Panc1 (cell line): ENCODE measurements around the gene RALGPS2. TPM values are rescaled to one million over a fixed set of nuclear protein-coding genes. Genes with fewer than 3 reads are reported as not detected.

Experiments used
- ATAC-seq: fragments of 200-7000 bp; cut with Tn5 transposase; 2 replicates; pipeline ENCODE4 v1.9.1; 2020; ENCODE audit warnings: mild to moderate bottlenecking, moderate library complexity
- BruUV-seq: library from RNA; stranded (reverse); fragments of 400-500 nt; replicated peaks from 2 replicates; lab custom pipeline; 2021; lab: Mats Ljungman, UMichigan
- CTCF ChIA-PET: fragments of 300-600 bp; sonication (Branson Sonifier 250); formaldehyde crosslinking; loops from one replicate; lab custom pipeline; 2022; ENCODE audit warnings: antibody characterized with exemption; lab: Charles Lee
- POLR2A ChIA-PET: fragments of 300-600 bp; sonication (Branson Sonifier 250); formaldehyde crosslinking; loops from one replicate; lab custom pipeline; 2022; ENCODE audit warnings: antibody characterized with exemption; lab: Charles Lee
- DNase-seq: peaks from one replicate; pipeline ENCODE4 v3.0.0-alpha.2; 2010; ENCODE audit warnings: low read depth, low spot score
- H3K27ac ChIP-seq: 2 replicates; pipeline ENCODE4 v1.5.1; 2011; ENCODE audit warnings: mild to moderate bottlenecking, low read length, inconsistent platforms
- H3K27me3 ChIP-seq: fragments of 200-500 bp; sonication (Bioruptor generic); 2 replicates; pipeline ENCODE4 v1.6.0; 2014; ENCODE audit warnings: low read length, inconsistent platforms; ENCODE audit not compliant: control insufficient read depth, insufficient read depth
- H3K36me3 ChIP-seq: fragments of 200-500 bp; sonication (Bioruptor generic); 2 replicates; pipeline ENCODE4 v1.5.1; 2014; ENCODE audit warnings: inconsistent platforms, mild to moderate bottlenecking, low read length, moderate library complexity; ENCODE audit not compliant: control insufficient read depth, insufficient read depth
- H3K4me1 ChIP-seq: 2 replicates; pipeline ENCODE4 v1.5.1; 2011; ENCODE audit warnings: inconsistent platforms, mild to moderate bottlenecking, low read length, moderate library complexity; ENCODE audit not compliant: control insufficient read depth, insufficient read depth
- H3K4me3 ChIP-seq, 2 experiments: 2 replicates each; pipeline ENCODE4 v1.5.1; 2011 to 2012; ENCODE audit warnings: low read depth in 2 of 2, low read length in 2 of 2, mild to moderate bottlenecking in 2 of 2, inconsistent platforms in 1 of 2, moderate library complexity in 1 of 2
- H3K9me3 ChIP-seq: fragments of 200-500 bp; sonication (Bioruptor generic); 2 replicates; pipeline ENCODE4 v1.5.1; 2014; ENCODE audit warnings: low read depth, mild to moderate bottlenecking, inconsistent platforms, low read length, moderate library complexity; ENCODE audit not compliant: control insufficient read depth, insufficient read depth
- CTCF ChIP-seq: fragments of 450-650 bp; IDR thresholded peaks from 2 replicates; pipeline ENCODE4 v1.5.1; 2017; ENCODE audit warnings: mild to moderate bottlenecking
- POLR2AphosphoS5 ChIP-seq: IDR thresholded peaks from 2 replicates; pipeline ENCODE4 v1.6.1; 2012; ENCODE audit warnings: mild to moderate bottlenecking, low read depth, low read length, moderate library complexity
- REST ChIP-seq, 2 experiments: IDR thresholded peaks; 2 replicates each; pipeline ENCODE4 v1.6.1; 2011 to 2012; ENCODE audit warnings: low read depth in 2 of 2, control low read depth in 1 of 2, low read length in 1 of 2, mild to moderate bottlenecking in 1 of 2, moderate library complexity in 1 of 2; ENCODE audit not compliant: insufficient read depth in 1 of 2
- SIN3A ChIP-seq: IDR thresholded peaks from 2 replicates; pipeline ENCODE4 v1.6.1; 2012; ENCODE audit warnings: low read depth, mild to moderate bottlenecking, low read length, moderate library complexity, borderline replicate concordance; ENCODE audit not compliant: insufficient read depth
- TCF7L2 ChIP-seq: IDR thresholded peaks from 2 replicates; pipeline ENCODE4 v1.6.1; 2011; ENCODE audit warnings: mild to moderate bottlenecking, low read depth, low read length, inconsistent platforms
- in situ Hi-C: cut with HindIII; loops from 2 replicates; pipeline ENCODE4 v1.10.0; 2016; ENCODE audit warnings: low sequenced_read_pairs, low pct_unique_long_range_greater_than_20kb
- intact Hi-C: fragments of 100-400 bp; cut with micrococcal nuclease; formaldehyde crosslinking; loops from one replicate; pipeline ENCODE4 v1.10.0; 2022; ENCODE audit not compliant: unreplicated experiment
- total RNA-seq: library from RNA; stranded (reverse); gene quantifications from one replicate; pipeline ENCODE4 v1.2.1, GENCODE V29; 2021; ENCODE audit not compliant: unreplicated experiment

Gene RALGPS2
- total RNA-seq, 1 experiment from 2014 or later: 5.4 TPM

GRCh38 chr1:178941849-178942248 is 216.8 kb downstream of the RALGPS2 start:
- TF ChIP-seq SIN3A (no peak), TCF7L2 (no peak), REST (IDR thresholded peaks at IDR 0.05; ENCODE audit: insufficient read depth in 1 of 2, low read depth in 2 of 2, low read length in 1 of 2) (no peak), POLR2AphosphoS5 (no peak), CTCF (no peak)
- ATAC-seq (no peak), DNase-seq (no peak)
- no TSS peak for BruUV-seq
- in situ Hi-C loops: no loop called here
- Histone ChIP-seq H3K27me3 (no peaks in the 10 kb centered on the region), H3K9me3 (no peaks in the 10 kb centered on the region), H3K4me1 (no peaks in the 10 kb centered on the region), H3K36me3 (no peaks in the 10 kb centered on the region), H3K4me3 (no peak overlapping the region), H3K27ac (no peak overlapping the region)
- POLR2A ChIA-PET: no interaction called here
- intact Hi-C loops: no loop called here
- CTCF ChIA-PET: no interaction called here

GRCh38 chr1:178942285-178943198 is 217.5 kb downstream of the RALGPS2 start:
- no peaks in the 10 kb centered on the region for H3K4me1 ChIP-seq
- no peaks in the 10 kb centered on the region for H3K9me3 ChIP-seq
- TF ChIP-seq TCF7L2 (no peak), REST (IDR thresholded peaks at IDR 0.05; ENCODE audit: insufficient read depth in 1 of 2, low read depth in 2 of 2, low read length in 1 of 2) (no peak), POLR2AphosphoS5 (no peak), CTCF (no peak), SIN3A (no peak)
- no peaks in the 10 kb centered on the region for H3K36me3 ChIP-seq
- in situ Hi-C loops (no loop called here), intact Hi-C loops (no loop called here)
- CTCF ChIA-PET: no interaction called here
- no TSS peak for BruUV-seq
- no peak overlapping the region for H3K27ac ChIP-seq
- no peak for ATAC-seq
- no peak for DNase-seq
- POLR2A ChIA-PET: interaction anchor here (0.7 kb wide), 1 partner anchor 12 kb away, joined by 8 read pairs; no protein-coding TSS in a partner anchor
- no peaks in the 10 kb centered on the region for H3K27me3 ChIP-seq
- H3K4me3 ChIP-seq: no peak overlapping the region
